GM19324 (cell line): ENCODE data around the gene CD164L2.
"Not testable (repeated sequence)": the region's sequence is repeated elsewhere in the genome, so short reads cannot be mapped to it uniquely, and the experiment has no call there.

ENCODE experiments used
- ATAC-seq: cut with Tn5 transposase; IDR thresholded peaks from one replicate; pipeline ENCODE4 v1.9.1; 2021; ENCODE audit warnings: mild to moderate bottlenecking, moderate library complexity; ENCODE audit not compliant: unreplicated experiment, low FRiP score

CD164L2 gene

DNA sequence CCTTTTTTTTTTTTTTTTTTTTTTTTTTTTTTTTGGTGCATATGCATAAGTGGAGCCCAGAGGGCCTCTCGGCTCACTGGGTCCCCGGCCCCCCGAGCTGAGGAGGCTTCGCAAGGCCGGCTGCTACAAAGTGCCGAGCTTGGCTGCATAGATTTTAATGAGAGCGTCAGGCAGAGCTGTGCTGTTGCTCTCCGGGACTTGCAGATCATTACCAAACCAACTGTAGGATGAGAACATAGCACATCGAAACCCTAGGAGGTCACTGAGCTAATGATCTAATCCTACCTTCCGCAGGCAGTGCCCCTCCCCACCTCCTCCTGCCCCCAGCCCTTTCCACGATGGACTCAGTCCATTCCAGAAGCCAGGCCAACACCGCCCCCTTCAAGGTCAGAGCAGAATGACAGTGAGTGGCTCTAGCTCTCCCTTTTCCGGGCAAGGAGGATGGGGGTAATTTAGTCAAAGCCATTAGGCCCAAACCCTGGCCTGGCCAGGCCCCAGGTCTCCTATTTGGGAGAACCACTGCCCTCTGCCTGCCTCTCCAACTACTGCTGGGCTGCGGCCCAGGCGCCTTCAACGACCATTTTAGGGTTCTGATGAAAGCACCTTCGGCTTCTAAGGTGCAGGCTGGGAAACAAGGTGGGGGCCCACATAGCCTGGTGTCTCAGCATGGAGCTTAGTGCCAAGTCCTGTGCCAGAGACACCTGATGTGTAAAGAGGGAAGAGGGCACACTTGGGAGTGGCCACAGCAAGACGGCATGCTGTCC lies 22.6 kb upstream of the CD164L2 start:
- ATAC-seq, result not testable (repeated sequence)

DNA sequence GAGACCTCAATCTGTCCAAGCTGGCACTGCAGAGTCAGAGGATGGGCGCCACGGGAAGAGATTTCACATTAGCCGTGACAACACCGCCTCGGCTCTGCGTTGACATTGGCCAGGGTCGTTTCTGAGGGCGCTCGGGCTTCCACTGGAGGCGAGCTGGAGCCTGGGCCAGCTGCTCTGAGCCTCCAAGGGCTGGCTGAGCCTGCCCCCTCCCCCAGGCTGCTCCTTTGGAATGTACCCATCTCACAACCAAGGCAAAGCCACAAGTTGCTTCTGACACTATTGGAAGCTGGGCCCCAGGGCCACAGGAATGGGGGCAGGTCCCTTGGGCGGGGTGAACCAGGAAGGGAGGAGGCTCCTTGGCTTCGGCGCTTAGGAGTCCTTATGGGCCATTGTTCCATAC lies 21.9 kb upstream of the CD164L2 start:
- ATAC-seq, result no peak

DNA sequence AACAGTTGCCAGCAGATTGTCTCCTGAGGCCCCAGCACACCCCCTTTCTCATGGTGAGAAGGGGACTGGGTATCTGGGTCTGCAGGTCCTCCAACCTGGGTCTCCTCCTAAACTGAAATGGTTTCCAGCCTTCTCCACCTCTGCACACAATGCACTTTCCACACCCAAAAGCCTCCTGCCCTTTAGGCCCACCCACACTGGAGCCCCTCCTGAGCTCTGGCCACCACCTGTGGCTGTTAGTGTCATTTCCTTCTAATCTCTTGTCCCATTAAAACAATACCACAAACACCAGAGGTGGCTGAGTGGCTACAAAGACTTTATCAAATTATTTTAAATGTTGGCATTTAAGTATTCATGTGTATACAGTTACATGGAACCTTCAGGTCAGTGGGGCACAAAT lies 20.8 kb upstream of the CD164L2 start:
- no peak for ATAC-seq

DNA sequence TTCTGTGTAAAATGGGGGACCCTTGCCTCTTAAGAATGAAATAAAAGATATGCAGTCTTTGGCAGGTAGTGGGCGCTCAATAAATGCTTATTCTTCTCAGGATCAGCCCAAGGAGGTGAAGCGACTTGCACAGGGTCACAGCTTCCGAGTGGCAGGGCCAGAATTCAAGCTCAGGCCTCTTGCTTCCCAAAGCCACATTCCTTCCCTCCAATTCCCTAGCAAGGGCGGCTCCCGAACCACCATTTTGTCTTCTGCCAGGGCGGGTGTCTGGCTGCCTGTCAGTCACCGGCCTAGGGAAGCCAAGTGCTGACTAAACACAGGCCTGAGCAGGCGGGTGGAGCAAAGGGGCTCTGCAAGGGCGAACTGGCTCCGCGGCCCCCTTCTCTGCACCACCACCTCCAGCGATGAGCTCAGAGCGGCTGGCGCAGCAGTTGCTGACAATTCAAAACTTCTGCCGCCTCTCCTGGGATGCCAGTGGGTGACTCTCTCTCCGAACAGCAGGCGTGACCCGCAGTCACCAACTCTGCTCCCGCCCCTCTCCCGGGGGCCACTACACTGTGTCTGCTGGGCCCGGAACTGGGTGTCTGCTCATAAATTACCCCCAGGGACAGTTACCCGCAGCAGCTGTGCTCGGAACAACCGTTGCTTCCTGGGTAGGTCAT lies 20.1 kb upstream of the CD164L2 start:
- no peak for ATAC-seq

DNA sequence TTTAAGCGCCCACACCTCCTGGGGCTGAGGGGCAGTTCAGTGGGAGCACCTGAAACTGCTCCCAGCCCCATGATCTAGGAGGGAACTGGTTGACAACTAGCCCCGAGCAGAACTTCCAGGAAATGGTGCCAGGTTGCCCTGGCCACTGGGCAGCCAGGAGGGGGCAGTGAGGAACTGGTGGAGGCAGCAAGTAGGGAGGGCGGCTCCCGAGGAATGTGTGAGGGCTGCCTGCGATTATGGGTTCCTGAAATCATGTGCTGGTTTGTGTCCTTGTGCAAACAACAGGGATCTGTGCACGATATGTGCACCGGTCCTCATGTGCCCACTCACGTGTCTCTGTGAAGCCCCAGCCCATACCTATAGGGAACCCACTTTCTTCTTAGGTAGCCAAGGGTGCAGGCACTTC lies 19.2 kb upstream of the CD164L2 start:
- no peak for ATAC-seq

DNA sequence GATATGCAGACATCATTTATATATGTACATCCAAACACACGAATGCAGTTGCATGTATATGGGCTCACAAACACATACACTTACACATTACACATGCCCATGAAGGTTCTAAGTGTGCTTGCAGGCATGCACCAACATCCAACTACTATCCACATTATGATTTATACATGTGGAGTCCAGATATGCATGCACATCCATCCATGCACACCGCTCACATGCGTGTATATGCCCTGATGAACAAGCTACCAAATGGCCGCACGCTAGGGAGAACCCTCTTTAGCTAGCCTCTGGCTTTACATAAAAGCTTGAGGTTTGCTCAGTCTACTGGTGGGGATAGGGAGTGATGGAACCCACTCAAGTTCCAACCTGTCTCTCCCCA lies 17.8 kb upstream of the CD164L2 start:
- no peak for ATAC-seq

DNA sequence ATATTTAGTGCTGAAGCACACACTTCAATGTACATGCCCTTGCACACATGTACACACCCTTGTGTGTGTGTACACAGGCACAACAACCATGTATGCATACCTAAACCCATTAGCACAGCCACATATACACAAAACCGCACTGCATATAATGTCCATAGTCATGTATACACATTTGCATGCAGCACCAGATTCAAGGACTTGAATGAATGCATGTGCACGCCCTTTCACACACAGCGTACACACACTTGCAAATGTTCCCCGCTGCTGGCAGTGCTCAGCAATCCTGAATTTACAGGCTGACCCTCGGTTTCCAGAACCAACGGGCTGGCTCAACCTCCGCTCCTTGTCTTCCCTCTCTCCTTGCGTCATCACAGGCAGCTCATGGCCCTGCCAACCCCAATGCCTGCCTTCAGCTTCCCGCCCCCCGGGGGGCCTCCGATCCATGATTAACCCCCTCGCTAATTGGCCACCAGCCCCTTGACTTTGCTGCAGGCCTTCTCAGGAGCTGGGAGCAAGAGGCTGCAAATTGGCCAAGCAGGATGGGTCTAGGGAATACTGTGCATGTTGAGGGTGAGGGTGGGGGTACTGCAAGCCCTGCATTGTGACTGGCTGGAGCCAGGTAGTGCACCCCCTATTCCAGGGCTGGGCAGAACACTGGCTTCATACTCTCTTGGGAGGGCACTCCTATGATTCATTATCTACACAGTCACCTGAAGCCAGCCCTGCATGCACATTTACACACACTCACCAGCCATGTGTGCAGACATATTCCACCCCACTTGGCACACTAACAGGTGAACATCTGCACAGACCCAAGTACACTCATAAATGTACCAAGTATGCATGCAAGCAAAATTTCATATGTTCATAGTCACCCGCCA lies 17.2 kb upstream of the CD164L2 start:
- ATAC-seq, result no peak

DNA sequence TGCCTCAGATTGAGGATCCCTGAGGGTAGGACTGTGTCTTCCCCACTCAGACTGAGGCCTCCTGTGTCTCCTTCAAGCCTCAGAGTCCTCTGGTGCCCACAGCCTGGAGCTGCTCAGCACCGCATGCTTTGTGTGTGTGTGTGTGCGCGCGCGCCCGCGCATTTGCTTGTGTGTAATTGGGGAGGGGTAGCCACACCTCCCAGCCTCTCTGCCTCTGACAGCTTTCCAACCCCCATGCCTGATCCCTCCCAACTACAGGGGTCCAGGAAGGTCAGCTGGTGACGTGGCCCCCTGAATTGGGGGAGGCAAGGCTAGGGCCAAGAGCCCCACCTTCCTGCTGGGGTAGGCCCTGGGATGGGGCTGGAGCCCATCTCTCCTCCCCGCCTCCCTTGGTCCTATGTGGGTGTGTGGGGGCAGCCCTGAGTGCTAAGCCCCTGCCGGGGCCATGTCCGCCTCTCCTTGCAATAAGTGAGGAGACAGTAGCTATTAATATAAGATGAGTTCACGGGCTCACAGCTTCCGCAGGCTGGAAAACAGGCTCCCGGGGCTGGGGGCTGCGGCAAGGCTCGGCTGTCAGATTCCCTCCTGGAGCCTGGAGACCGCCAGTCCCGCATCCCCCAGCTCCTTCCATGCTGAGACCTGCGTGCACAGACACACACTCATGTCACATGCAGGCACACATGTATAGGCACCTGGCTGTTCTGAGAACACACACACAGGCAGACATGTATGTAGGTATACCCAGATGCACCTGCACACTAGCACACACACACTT lies 16.3 kb upstream of the CD164L2 start:
- no peak for ATAC-seq

DNA sequence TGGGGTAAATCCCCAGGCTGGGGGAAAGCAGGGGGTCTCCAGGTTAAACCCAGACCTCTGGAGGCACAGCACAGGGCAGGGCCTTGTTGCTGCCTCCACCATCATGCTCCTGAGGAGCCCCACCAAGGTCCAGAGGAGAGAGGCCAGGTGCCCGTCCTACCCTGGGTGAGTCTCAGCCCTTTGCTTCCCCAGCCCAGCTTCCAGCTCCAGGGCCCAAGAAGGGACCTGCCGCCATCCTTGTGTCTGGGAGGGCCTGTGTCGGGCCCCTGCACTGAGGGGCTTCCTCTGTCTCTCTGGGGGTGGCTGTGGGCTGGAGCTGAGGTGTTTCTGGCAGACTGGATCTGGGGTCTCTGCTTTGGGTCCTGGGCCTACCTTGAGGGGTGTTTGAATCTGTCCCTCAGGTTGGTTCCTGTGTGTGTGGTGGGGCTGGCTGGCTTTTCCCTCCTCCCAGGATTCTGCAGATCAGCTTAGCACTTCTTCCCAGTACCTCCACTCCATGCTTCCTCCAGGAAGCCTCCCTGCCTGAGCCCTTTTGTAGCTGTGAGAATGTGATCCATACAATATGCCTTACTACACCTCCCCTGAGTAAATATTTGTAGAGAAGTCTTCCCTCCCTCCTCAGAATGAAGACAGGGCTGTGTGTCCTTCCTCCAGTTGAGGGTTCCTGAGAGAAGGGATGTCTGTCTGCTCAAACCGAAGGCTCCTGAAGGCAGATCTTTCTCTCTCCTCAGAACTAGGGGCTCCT lies 15.4 kb upstream of the CD164L2 start:
- no peak for ATAC-seq

DNA sequence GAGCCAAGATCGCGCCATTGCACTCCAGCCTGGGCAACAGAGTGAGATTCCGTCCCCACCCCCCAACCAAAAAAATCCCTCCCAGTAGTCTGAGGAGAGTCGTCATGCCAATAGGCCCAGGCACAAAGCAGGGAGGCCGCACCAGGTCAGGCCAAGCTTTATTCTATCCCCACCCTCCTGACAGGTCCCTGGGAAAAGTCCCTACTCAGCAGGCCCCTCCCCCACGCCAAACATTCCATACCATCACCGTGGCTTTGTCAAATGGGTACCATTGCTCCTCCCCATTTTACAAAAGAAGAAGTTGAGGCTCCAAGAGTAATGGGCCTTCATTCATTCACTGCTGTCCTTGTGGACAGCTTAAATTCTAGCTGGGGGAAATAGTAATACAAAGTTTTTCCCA lies 14.6 kb upstream of the CD164L2 start:
- ATAC-seq, result no peak

DNA sequence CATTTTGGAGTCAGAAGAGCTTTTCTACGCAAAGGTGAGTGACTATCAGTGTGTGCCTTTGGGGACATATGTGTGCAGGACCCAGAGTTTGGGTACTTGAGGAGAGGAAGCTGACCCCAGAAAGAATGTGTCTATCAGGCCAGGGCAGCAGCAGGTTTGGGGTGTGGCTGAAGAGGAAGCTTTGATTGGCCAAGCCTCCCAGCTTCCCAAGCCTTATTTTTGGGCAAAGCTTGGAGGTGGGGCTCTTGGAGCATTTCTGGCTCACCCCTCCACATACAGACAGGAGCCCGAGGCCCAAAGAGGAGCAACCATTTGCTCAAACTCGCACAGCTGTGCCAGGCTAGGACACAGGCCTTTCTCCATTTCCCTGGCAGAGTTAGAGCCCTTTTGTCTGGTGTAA lies 14.0 kb upstream of the CD164L2 start:
- ATAC-seq, result no peak

DNA sequence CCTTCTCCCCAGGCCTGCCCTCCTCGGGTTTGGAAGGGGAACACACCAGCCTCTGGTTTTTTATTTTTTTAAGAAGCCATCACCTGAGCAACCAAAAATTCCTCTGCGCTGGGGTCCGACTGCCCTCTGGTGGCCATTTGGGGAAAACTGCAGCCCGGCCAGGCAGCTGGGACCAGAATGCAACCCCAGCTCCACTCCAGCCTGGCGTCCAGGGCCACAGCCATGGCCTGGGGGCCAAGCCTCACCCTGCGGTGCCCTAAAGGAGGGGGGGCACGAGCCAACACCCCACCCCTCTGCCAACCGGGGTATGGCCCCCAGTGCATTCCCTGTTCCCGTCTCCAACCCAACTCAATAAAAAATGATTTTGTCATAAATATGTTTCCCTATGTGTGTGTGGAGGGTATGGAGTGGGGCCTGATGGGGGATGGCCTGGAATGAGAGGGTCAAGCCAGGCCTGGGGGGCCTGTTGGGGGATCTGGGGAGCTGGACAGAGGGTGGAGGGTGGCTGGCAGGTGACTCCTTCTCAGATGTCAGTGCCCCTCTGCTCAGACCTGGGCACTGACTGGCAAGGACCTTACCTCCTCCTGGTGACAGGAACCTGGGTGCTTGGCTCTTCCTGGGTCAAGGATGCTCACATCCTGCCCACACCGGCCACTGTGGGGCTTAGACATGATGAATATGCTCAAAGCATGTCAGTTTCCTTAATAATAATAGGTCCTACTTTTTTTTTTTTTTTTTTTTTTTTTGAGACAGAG lies 12.5 kb upstream of the CD164L2 start:
- ATAC-seq, result no peak

DNA sequence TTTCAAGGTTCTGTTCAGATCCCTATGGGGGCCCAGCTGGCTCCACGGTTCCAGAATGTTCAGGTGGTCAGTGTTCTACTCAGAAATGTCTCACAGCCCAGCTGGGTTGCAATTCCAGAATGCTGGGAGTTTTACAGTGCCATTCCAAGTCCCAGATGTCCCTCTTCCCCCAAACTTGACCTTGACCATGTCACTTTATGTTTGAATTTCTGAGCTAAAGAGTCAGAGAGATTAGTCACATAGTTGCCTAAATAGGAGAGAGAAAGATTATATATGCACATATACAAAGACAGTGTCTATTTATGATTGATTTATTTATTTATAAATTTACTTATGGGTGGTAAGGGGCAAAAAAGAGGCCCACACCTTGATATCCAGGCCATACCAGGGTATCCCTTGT lies 11.8 kb upstream of the CD164L2 start:
- ATAC-seq, result no peak

DNA sequence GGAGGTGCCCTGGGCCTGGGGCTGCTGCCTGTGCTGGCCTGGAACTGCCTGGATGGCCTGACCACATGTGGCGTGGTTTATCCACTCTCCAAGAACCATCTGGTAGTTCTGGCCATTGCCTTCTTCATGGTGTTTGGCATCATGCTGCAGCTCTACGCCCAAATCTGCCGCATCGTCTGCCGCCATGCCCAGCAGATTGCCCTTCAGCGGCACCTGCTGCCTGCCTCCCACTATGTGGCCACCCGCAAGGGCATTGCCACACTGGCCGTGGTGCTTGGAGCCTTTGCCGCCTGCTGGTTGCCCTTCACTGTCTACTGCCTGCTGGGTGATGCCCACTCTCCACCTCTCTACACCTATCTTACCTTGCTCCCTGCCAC lies 11.1 kb upstream of the CD164L2 start:
- no peak for ATAC-seq

DNA sequence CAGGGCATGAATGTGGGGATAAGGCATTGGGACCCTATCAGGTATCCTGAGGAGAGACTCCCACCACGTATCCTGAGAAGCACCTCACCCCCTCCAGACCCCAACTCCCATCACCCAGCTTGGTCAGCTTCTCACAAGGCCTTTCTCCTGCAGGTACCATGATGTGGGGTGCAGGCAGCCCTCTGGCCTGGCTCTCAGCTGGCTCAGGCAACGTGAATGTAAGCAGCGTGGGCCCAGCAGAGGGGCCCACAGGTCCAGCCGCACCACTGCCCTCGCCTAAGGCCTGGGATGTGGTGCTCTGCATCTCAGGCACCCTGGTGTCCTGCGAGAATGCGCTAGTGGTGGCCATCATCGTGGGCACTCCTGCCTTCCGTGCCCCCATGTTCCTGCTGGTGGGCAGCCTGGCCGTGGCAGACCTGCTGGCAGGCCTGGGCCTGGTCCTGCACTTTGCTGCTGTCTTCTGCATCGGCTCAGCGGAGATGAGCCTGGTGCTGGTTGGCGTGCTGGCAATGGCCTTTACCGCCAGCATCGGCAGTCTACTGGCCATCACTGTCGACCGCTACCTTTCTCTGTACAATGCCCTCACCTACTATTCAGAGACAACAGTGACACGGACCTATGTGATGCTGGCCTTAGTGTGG lies 10.6 kb upstream of the CD164L2 start:
- ATAC-seq, result no peak

DNA sequence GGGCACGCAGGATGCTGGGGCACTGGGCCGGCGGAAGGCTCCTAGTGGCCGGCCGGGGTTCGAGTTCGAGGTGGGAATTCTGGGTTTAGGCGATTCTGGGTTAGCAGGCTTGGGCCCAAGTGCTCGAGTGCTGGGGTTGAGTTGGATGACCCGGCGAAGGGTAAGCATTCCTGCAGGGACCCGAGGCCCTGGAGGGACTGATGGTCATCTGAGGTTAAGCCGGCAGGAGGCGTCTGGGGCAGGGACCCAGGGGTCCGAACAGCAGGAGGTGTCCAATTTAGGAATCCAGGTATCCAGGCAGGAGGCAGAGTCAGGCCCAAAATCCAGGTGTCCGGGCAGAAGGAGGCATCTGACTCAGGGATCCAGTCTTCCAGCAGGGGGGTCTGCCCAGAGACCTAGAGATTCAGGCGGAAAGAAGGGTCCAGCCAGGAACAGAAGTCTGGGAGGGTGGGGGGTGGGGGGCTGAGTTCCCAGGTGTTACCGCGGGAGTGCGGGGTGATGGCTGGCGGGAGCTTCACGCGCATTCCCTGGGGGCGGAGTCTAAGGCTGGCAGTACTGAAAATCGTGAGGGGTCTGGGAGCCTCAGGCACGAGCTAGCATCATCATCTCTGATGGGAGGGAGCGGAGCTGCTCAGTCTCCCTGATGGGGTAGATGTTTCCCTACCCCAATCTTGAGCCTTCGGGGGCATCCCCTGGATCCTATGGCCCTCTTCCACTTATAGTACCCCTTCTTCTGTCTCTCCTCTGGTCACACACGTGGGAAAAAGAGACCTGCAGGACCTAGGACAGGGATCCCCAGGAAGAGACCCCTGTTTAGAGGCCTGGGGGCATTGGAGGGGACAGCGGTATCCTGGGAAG lies 9.9 kb upstream of the CD164L2 start:
- no peak for ATAC-seq

DNA sequence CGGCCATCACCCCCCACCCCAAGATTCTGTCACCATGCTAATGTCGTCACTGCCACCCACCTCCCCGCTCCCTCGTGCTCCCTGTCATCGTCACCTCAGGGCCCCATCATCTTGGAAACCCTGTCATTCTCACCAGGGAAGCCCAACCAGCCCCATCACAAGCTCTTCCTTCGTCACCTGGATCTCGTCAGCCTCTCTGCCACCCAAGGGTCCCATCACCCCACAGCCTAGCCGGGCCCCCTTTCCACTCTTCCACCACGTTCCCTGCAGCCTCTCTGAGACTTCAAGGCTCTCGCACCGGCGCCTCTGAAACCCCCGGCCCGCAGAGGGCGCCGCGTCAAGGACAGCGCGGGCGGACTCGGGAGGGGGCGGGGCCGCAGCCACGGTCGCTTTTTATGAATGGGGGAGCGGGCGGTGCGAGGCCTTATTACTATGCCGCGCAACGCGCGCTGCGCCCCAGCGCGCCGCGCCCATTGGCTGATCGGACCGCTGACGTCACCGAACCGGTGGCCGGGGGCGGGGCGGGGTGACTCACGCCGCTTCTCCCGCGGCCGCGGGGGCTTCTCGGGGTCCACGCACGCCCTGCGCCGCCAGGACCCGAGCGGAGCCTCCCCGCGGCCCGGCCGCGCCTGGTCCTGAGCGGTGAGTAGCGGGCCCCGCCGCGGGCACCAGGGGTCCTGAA lies 9.1 kb upstream of the CD164L2 start, which contains the start of gene GPR3:
Gene GPR3, plus strand, starts transcription at position 527 of the 682 bp plus-strand sequence. CDS start 1,177 bp downstream, outside the sequence.
- peak; percentile 79 for ATAC-seq
